NCI-H146 (cell line): ENCODE data around the gene PPP1R15A.
"Not testable (repeated sequence)": the region's sequence is repeated elsewhere in the genome, so short reads cannot be mapped to it uniquely, and the experiment has no call there.

ENCODE experiments used
- DNase-seq: peaks from one replicate; lab custom pipeline; 2025; lab: John Stamatoyannopoulos, UW

PPP1R15A gene

DNA sequence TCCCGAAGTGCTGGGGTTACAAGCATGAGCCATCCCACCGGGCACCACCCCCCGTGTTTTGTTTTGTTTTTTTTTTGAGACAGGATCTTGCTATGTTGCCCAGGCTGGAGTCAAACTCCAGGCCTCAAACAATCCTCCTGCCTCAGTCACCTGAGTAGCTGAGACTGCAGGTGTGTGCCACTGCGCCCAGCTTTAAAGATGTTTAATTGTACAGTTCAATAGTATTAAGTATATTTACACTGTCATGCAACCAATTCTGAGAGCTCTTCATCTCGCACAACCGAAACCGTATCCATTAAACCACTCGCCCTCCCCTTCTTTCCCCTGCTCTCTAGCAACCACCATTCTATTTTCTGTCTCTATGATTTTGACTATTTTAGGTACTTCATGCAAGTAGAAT lies 43.5 kb downstream of the PPP1R15A start:
- no peak for DNase-seq

- DNase-seq: no peak
Measured at GRCh38 chr19:48918071-48918470, 45.9 kb downstream of the PPP1R15A start.

DNA sequence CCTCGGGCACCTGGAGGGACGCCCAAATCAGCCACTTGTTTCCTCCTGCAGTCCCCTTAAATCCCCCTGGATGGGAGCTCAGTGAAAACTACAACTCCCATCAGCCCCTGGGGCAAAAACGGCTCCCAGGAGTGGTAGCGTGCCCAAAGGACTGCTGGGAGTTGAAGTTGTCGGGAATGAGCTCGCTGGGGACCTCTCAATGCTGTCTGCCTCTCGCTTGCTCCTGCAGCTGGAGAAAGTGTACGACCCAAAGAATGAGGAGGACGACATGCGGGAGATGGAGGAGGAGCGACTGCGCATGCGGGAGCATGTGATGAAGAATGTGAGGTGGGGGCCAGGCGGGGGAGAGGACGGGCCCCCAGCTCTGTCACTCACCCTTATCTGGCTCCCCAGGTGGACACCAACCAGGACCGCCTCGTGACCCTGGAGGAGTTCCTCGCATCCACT lies 46.6 kb downstream of the PPP1R15A start:
- no peak for DNase-seq

DNA sequence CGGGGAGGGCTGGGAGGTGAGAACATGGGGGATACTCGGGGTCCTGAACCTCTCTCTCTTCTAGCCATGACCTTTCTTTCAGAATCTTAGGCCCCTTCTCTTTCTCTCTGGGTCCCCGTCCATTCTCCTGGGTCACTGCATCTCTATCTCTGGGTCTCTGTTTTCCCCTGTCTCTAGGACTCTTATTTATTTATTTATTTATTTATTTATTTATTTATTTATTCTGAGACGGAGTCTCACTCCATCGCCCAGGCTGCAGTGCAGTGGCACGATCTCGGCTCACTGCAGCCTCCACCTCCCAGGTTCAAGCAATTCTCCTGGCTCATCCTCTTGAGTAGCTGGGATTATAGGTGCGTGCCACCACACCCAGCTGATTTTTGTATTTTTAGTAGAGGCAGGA lies 47.0 kb downstream of the PPP1R15A start:
- DNase-seq: not testable (repeated sequence)

GRCh38 chr19:48920949-48921348 lies 48.7 kb downstream of the PPP1R15A start:
- no peak for DNase-seq

- no peak for DNase-seq
Measured at GRCh38 chr19:48921721-48922500, 49.7 kb downstream of the PPP1R15A start.

DNA sequence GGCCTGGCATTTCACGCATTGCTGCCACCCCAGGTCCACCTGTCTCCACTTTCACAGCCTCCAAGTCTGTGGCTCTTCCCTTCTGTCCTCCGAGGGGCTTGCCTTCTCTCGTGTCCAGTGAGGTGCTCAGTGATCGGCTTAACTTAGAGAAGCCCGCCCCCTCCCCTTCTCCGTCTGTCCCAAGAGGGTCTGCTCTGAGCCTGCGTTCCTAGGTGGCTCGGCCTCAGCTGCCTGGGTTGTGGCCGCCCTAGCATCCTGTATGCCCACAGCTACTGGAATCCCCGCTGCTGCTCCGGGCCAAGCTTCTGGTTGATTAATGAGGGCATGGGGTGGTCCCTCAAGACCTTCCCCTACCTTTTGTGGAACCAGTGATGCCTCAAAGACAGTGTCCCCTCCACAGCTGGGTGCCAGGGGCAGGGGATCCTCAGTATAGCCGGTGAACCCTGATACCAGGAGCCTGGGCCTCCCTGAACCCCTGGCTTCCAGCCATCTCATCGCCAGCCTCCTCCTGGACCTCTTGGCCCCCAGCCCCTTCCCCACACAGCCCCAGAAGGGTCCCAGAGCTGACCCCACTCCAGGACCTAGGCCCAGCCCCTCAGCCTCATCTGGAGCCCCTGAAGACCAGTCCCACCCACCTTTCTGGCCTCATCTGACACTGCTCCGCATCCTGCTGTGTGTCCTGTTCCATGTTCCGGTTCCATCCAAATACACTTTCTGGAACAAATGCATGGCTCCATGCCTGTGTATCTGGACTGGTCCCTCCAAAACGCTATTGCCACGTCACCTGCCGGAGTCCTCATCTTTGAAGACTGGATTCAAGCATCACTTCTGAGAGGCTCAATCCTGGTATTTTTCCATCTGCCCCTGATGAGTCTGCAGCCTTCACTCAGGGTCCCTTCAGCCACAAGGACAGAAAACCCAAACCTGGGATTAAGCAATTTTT lies 50.6 kb downstream of the PPP1R15A start:
- no peak for DNase-seq

GRCh38 chr19:48925240-48925843 lies 53.1 kb downstream of the PPP1R15A start:
- no peak for DNase-seq
